Measurements from ENCODE around the gene DHRSX. TPM values are rescaled to one million over a fixed set of nuclear protein-coding genes. Genes with fewer than 3 reads are reported as not detected.
"Not testable (repeated sequence)": the region's sequence is repeated elsewhere in the genome, so short reads cannot be mapped to it uniquely, and the experiment has no call there.

The DHRSX gene
- total RNA-seq, 1 experiment from 2014 or later: 23.9 TPM

- DNase-seq (ENCODE audit: unreplicated experiment): no peak
Measured at GRCh38 chrX:2251211-2251610, 249.6 kb downstream of the DHRSX start.

DNA sequence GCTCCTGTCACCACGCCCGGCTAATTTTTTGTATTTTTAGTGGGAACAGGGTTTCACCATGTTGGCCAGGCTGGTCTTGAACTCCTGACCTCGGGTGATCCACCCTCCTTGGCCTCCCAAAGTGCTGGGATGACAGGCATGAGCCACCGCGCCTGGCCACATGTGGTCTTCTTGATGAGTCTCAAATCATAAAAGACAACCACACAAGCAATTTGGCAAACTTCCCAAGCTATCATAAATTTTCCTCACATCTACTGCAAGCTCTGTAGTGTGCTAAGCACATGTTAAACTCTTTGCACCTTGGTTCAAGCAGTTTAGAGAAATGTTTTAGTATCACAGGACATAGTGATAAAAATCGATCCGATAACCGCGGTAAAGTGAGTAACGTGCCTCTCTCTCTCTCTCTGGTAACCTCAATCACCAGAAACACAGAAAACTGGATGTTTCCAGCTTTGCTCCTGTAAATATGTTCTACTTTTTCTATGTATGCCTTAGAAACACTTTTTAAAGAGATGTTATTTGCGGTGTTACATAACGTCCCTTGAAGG, 256.8 kb downstream of the DHRSX start:
- intact Hi-C loops (cut with micrococcal nuclease): no loop called here
- H3K9me3 Mint-ChIP-seq (ENCODE audit: unreplicated experiment): no peaks in the 10 kb centered on the region
- POLR2A ChIA-PET: no interaction called here
- no peaks in the 10 kb centered on the region for H3K4me1 Mint-ChIP-seq (ENCODE audit: insufficient read depth, unreplicated experiment)
- H3K27ac Mint-ChIP-seq (ENCODE audit: low read depth, unreplicated experiment): no peak overlapping the region
- no peaks in the 10 kb centered on the region for H3K27me3 Mint-ChIP-seq (ENCODE audit: insufficient read depth, unreplicated experiment)
- no peak for DNase-seq (ENCODE audit: unreplicated experiment)
- CTCF ChIA-PET: no interaction called here
- no peak for TF ChIP-seq CTCF (IDR thresholded peaks at IDR 0.05; ENCODE audit: unreplicated experiment)
- H3K4me3 Mint-ChIP-seq (ENCODE audit: unreplicated experiment): no peak overlapping the region
- no TSS peak for BruUV-seq (replicated peaks)
- peaks cover 12% of the 10 kb centered on the region for H3K36me3 Mint-ChIP-seq (ENCODE audit: insufficient read depth, unreplicated experiment)

More at GRCh38 chrX:2251211-2251610, 249.6 kb downstream of the DHRSX start:
- Mint-ChIP-seq H3K9me3 (ENCODE audit: unreplicated experiment) (no peaks in the 10 kb centered on the region), H3K27me3 (ENCODE audit: insufficient read depth, unreplicated experiment) (no peaks in the 10 kb centered on the region), H3K4me1 (ENCODE audit: insufficient read depth, unreplicated experiment) (no peaks in the 10 kb centered on the region), H3K27ac (ENCODE audit: low read depth, unreplicated experiment) (no peak overlapping the region), H3K36me3 (ENCODE audit: insufficient read depth, unreplicated experiment) (peaks cover 6% of the 10 kb centered on the region), H3K4me3 (ENCODE audit: unreplicated experiment) (no peak overlapping the region)
- CTCF ChIA-PET: no interaction called here
- no TSS peak for BruUV-seq (replicated peaks)
- POLR2A ChIA-PET: no interaction called here
- no peak for TF ChIP-seq CTCF (IDR thresholded peaks at IDR 0.05; ENCODE audit: unreplicated experiment)
- intact Hi-C loops (cut with micrococcal nuclease): no loop called here

- H3K9me3 Mint-ChIP-seq (ENCODE audit: unreplicated experiment): no peaks in the 10 kb centered on the region
- H3K36me3 Mint-ChIP-seq (ENCODE audit: insufficient read depth, unreplicated experiment): peaks cover 18% of the 10 kb centered on the region
- H3K4me3 Mint-ChIP-seq (ENCODE audit: unreplicated experiment): no peak overlapping the region
- TF ChIP-seq CTCF (IDR thresholded peaks at IDR 0.05; ENCODE audit: unreplicated experiment): no peak
- intact Hi-C loops (cut with micrococcal nuclease): no loop called here
- ChIA-PET POLR2A (no interaction called here), CTCF (no interaction called here)
- no peaks in the 10 kb centered on the region for H3K27me3 Mint-ChIP-seq (ENCODE audit: insufficient read depth, unreplicated experiment)
- no peak for DNase-seq (ENCODE audit: unreplicated experiment)
- no peak overlapping the region for H3K27ac Mint-ChIP-seq (ENCODE audit: low read depth, unreplicated experiment)
- BruUV-seq (replicated peaks): no TSS peak
- no peaks in the 10 kb centered on the region for H3K4me1 Mint-ChIP-seq (ENCODE audit: insufficient read depth, unreplicated experiment)
Measured at GRCh38 chrX:2242980-2243379, 257.8 kb downstream of the DHRSX start.

DNA sequence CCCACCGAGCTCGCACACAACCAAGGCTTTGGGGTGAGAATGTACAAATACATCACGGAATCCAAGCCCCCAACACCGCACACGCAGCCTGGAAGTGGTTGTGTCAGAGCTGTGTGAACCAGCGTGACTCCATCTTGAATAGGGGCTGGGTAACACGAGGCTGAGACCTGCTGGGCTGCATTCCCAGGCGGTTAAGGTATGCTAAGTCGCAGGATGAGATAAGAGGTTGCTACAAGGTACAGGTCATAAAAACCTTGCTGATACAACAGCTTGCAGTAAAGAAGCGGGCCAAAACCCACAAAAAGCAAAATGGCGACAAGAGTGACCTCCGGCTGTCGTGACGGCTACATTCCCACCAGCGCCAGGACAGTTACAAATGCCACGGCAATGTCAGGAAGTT, 258.4 kb downstream of the DHRSX start:
- Mint-ChIP-seq H3K4me3 (ENCODE audit: unreplicated experiment) (no peak overlapping the region), H3K9me3 (ENCODE audit: unreplicated experiment) (no peaks in the 10 kb centered on the region), H3K27ac (ENCODE audit: low read depth, unreplicated experiment) (no peak overlapping the region), H3K36me3 (ENCODE audit: insufficient read depth, unreplicated experiment) (peaks cover 18% of the 10 kb centered on the region), H3K4me1 (ENCODE audit: insufficient read depth, unreplicated experiment) (no peaks in the 10 kb centered on the region), H3K27me3 (ENCODE audit: insufficient read depth, unreplicated experiment) (no peaks in the 10 kb centered on the region)
- intact Hi-C loops (cut with micrococcal nuclease): no loop called here
- DNase-seq (ENCODE audit: unreplicated experiment): no peak
- BruUV-seq (replicated peaks): no TSS peak
- POLR2A ChIA-PET: no interaction called here
- no peak for TF ChIP-seq CTCF (IDR thresholded peaks at IDR 0.05; ENCODE audit: unreplicated experiment)
- CTCF ChIA-PET: no interaction called here

DNA sequence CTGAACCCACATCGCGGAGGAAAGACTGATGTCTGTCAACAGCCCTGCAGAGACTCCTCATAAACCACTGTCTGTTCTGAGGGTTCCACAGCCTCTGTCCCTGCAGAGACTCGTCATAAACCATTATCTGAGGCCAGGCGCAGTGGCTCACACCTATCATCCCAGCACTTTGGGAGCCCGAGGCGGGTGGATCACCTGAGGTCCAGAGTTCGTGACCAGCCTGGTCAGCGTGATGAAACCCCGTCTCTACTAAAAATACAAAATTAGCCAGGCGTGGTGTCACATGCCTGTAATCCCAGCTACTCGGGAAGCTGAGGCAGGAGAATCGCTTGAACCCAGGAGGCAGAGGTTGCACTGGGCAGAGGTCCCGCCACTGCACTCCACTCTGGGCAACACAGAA, 259.3 kb downstream of the DHRSX start:
- POLR2A ChIA-PET; DNase-seq (ENCODE audit: unreplicated experiment); H3K27ac Mint-ChIP-seq (ENCODE audit: low read depth, unreplicated experiment); CTCF ChIA-PET; H3K4me1 Mint-ChIP-seq (ENCODE audit: insufficient read depth, unreplicated experiment); H3K9me3 Mint-ChIP-seq (ENCODE audit: unreplicated experiment); H3K4me3 Mint-ChIP-seq (ENCODE audit: unreplicated experiment); BruUV-seq (replicated peaks); intact Hi-C loops (cut with micrococcal nuclease); H3K27me3 Mint-ChIP-seq (ENCODE audit: insufficient read depth, unreplicated experiment): not testable (repeated sequence)
- H3K36me3 Mint-ChIP-seq (ENCODE audit: insufficient read depth, unreplicated experiment): peaks cover 18% of the 10 kb centered on the region

- POLR2A ChIA-PET, CTCF ChIA-PET: not testable (repeated sequence)
- H3K36me3 Mint-ChIP-seq (ENCODE audit: insufficient read depth, unreplicated experiment): peaks cover 18% of the 10 kb centered on the region
Measured at GRCh38 chrX:2240761-2241160, 260.0 kb downstream of the DHRSX start.

More at GRCh38 chrX:2240761-2241160, 260.0 kb downstream of the DHRSX start:
- DNase-seq (ENCODE audit: unreplicated experiment); H3K4me3 Mint-ChIP-seq (ENCODE audit: unreplicated experiment); H3K27me3 Mint-ChIP-seq (ENCODE audit: insufficient read depth, unreplicated experiment); H3K9me3 Mint-ChIP-seq (ENCODE audit: unreplicated experiment); BruUV-seq (replicated peaks); H3K27ac Mint-ChIP-seq (ENCODE audit: low read depth, unreplicated experiment); intact Hi-C loops (cut with micrococcal nuclease); H3K4me1 Mint-ChIP-seq (ENCODE audit: insufficient read depth, unreplicated experiment): not testable (repeated sequence)

Data from MCF 10A (cell line).